ENCODE data around the gene ANGEL2. TPM values are rescaled to one million over a fixed set of nuclear protein-coding genes. Genes with fewer than 3 reads are reported as not detected.
"Not testable (repeated sequence)": the region's sequence is repeated elsewhere in the genome, so short reads cannot be mapped to it uniquely, and the experiment has no call there.

The ANGEL2 gene
- total RNA-seq, 2 donors from 2014 or later: 55.8 to 60.4 TPM

DNA sequence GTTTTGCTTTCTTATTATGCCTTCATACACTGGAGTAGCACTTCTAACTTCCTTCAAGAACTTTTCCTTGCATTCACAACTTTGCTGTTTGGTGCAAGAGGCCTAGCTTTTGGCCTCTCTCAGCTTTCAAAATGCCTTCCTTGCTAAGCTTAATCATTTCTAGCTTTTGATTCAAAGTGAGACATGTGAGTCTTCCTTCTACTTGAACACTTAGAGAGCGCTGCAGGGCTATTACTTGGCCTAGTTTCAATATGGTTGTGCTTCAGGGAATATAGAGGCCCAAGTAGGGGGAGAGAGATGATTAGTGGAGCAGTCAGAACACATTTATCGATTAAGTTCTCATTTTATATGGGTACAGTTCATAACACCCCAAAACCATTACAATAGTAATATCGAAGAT, 12.4 kb downstream of the ANGEL2 start:
- peaks cover 72% of the 10 kb centered on the region for H3K36me3 Mint-ChIP-seq (ENCODE audit: low read depth)
- WGBS, 2 experiments (ENCODE audit: insufficient coverage in 1 of 2, insufficient read length in 1 of 2): 100% methylated on average over 1 to 2 of the region's 3 CpGs
- no peaks in the 10 kb centered on the region for H3K4me1 ChIP-seq (ENCODE audit: control insufficient read depth, insufficient read depth, low read length)

DNA sequence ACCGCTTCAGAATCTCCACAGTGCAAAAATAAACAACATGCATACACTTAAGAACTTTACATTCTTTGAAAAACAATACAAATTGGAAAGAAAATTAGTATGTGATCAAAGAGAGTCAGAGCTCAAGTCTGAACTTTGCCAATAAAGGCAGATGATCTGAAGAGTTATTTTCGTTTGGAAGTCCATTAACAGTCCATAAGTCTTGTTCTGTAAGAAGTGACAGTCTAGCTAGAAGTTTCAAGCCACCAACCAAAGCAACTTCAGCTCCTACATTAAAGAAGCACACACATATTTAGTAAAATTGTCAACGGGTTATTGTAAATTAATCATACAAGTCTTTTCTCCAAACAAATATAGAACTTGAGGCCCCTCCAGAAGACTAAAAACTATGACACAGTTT, 20.7 kb downstream of the ANGEL2 start:
- Mint-ChIP-seq H3K9me3 (no peaks in the 10 kb centered on the region), H3K4me3 (no peak overlapping the region), H3K36me3 (ENCODE audit: low read depth) (peaks cover 44% of the 10 kb centered on the region), H3K27ac (peak overlapping the region; percentile 44), H3K4me1 (peaks cover 14% of the 10 kb centered on the region), H3K27me3 (ENCODE audit: insufficient read depth) (no peaks in the 10 kb centered on the region)
- Histone ChIP-seq H3K27ac (ENCODE audit: low read depth, low read length) (no peak overlapping the region), H3K4me3 (ENCODE audit: low read length) (no peak overlapping the region), H3K27me3 (ENCODE audit: control insufficient read depth, insufficient read depth, low read length, poor library complexity, severe bottlenecking) (no peaks in the 10 kb centered on the region), H3K9me3 (ENCODE audit: control insufficient read depth, low read length) (no peaks in the 10 kb centered on the region), H3K4me1 (ENCODE audit: control insufficient read depth, insufficient read depth, low read length) (no peaks in the 10 kb centered on the region), H3K9ac (ENCODE audit: extremely low read depth, low read length, poor library complexity, severe bottlenecking) (no peak overlapping the region), H3K36me3 (ENCODE audit: control insufficient read depth, insufficient read depth, low read length) (peaks cover 63% of the 10 kb centered on the region)
- TF ChIP-seq, protein P1, sequence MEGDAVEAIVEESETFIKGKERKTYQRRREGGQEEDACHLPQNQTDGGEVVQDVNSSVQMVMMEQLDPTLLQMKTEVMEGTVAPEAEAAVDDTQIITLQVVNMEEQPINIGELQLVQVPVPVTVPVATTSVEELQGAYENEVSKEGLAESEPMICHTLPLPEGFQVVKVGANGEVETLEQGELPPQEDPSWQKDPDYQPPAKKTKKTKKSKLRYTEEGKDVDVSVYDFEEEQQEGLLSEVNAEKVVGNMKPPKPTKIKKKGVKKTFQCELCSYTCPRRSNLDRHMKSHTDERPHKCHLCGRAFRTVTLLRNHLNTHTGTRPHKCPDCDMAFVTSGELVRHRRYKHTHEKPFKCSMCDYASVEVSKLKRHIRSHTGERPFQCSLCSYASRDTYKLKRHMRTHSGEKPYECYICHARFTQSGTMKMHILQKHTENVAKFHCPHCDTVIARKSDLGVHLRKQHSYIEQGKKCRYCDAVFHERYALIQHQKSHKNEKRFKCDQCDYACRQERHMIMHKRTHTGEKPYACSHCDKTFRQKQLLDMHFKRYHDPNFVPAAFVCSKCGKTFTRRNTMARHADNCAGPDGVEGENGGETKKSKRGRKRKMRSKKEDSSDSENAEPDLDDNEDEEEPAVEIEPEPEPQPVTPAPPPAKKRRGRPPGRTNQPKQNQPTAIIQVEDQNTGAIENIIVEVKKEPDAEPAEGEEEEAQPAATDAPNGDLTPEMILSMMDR (conservative IDR thresholded peaks at IDR 0.05): no peak
- no peak for DNase-seq
- WGBS, 2 experiments (ENCODE audit: insufficient coverage in 1 of 2, insufficient read length in 1 of 2): 95 to 100% methylated on average over 1 to 2 of the region's 3 CpGs

More for the DNA sequence above, 12.4 kb downstream of the ANGEL2 start:
- Histone ChIP-seq H3K27me3 (ENCODE audit: control insufficient read depth, insufficient read depth, low read length, poor library complexity, severe bottlenecking) (no peaks in the 10 kb centered on the region), H3K36me3 (ENCODE audit: control insufficient read depth, insufficient read depth, low read length) (peaks cover 88% of the 10 kb centered on the region), H3K27ac (ENCODE audit: low read depth, low read length) (no peak overlapping the region), H3K9me3 (ENCODE audit: control insufficient read depth, low read length) (no peaks in the 10 kb centered on the region), H3K4me3 (ENCODE audit: low read length) (no peak overlapping the region), H3K9ac (ENCODE audit: extremely low read depth, low read length, poor library complexity, severe bottlenecking) (no peak overlapping the region)
- Mint-ChIP-seq H3K9me3 (no peaks in the 10 kb centered on the region), H3K27ac (no peak overlapping the region), H3K27me3 (ENCODE audit: insufficient read depth) (no peaks in the 10 kb centered on the region), H3K4me3 (no peak overlapping the region), H3K4me1 (peaks cover 5% of the 10 kb centered on the region)
- TF ChIP-seq, protein P1 (conservative IDR thresholded peaks at IDR 0.05): no peak
- DNase-seq: no peak

DNA sequence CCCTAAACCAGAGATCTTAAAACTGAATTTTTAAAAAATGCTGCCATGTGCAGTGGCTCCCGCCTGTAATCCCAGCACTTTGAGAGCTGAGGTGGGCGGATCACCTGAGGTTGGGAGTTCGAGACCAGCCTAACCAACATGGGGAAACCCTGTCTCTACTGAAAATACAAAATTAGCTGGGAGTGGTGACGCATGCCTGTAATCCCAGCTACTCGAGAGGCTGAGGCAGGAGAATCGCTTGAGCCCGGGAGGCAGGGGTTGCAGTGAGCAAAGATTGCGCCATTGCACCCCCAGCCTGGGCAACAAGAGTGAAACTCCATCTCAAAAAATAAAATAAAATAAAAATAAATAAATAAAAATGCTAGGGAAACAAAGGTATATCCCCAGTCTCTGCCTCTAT, 21.7 kb downstream of the ANGEL2 start:
- H3K9ac ChIP-seq (ENCODE audit: extremely low read depth, low read length, poor library complexity, severe bottlenecking); H3K27ac Mint-ChIP-seq; H3K9me3 Mint-ChIP-seq; H3K9me3 ChIP-seq (ENCODE audit: control insufficient read depth, low read length); H3K27me3 Mint-ChIP-seq (ENCODE audit: insufficient read depth); H3K27ac ChIP-seq (ENCODE audit: low read depth, low read length); H3K4me3 ChIP-seq (ENCODE audit: low read length); H3K27me3 ChIP-seq (ENCODE audit: control insufficient read depth, insufficient read depth, low read length, poor library complexity, severe bottlenecking); H3K4me3 Mint-ChIP-seq; H3K4me1 ChIP-seq (ENCODE audit: control insufficient read depth, insufficient read depth, low read length): not testable (repeated sequence)
- Mint-ChIP-seq H3K36me3 (ENCODE audit: low read depth) (peaks cover 41% of the 10 kb centered on the region), H3K4me1 (peaks cover 17% of the 10 kb centered on the region)
- WGBS, 2 experiments (ENCODE audit: insufficient coverage in 1 of 2, insufficient read length in 1 of 2): 93 to 94% methylated on average over 4 to 8 of the region's 8 CpGs
- H3K36me3 ChIP-seq (ENCODE audit: control insufficient read depth, insufficient read depth, low read length): peaks cover 54% of the 10 kb centered on the region
- DNase-seq: peak; percentile 25

DNA sequence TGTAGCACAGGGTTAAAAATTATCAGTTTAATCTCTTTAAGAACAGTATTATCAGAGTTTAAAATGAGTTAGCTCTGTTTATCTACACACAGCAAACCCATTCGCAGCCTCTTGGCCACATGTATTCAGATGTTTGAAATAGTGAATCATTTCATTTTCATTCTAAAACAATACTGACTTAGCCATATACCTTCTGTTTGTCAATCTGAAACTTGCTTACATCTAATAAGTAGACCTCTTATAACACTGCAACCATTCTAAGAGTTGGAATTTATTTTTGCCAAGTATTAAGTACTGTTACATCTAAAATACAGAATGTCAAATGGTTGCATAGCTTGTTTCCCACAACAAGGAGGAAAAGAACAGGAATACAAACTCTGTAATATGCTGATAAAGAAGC, 25.4 kb downstream of the ANGEL2 start:
- Histone ChIP-seq H3K27ac (ENCODE audit: low read depth, low read length) (no peak overlapping the region), H3K27me3 (ENCODE audit: control insufficient read depth, insufficient read depth, low read length, poor library complexity, severe bottlenecking) (no peaks in the 10 kb centered on the region), H3K9me3 (ENCODE audit: control insufficient read depth, low read length) (no peaks in the 10 kb centered on the region), H3K36me3 (ENCODE audit: control insufficient read depth, insufficient read depth, low read length) (peaks cover 34% of the 10 kb centered on the region), H3K4me3 (ENCODE audit: low read length) (no peak overlapping the region), H3K4me1 (ENCODE audit: control insufficient read depth, insufficient read depth, low read length) (no peaks in the 10 kb centered on the region), H3K9ac (ENCODE audit: extremely low read depth, low read length, poor library complexity, severe bottlenecking) (no peak overlapping the region)
- WGBS, 2 experiments (ENCODE audit: insufficient coverage in 1 of 2, insufficient read length in 1 of 2): 50% methylated on average over 1 of the region's 1 CpG; no CpG with 5 or more reads in 1 of the 2 experiments
- no peaks in the 10 kb centered on the region for H3K27me3 Mint-ChIP-seq (ENCODE audit: insufficient read depth)
- TF ChIP-seq, protein P1 (conservative IDR thresholded peaks at IDR 0.05): no peak
- peaks cover 23% of the 10 kb centered on the region for H3K36me3 Mint-ChIP-seq (ENCODE audit: low read depth)
- H3K4me3 Mint-ChIP-seq: no peak overlapping the region
- DNase-seq: no peak
- no peaks in the 10 kb centered on the region for H3K9me3 Mint-ChIP-seq
- H3K4me1 Mint-ChIP-seq: peaks cover 15% of the 10 kb centered on the region
- no peak overlapping the region for H3K27ac Mint-ChIP-seq

All from endodermal cell (in vitro differentiated cells).